Measurements from ENCODE around the gene TSC1.

DNA sequence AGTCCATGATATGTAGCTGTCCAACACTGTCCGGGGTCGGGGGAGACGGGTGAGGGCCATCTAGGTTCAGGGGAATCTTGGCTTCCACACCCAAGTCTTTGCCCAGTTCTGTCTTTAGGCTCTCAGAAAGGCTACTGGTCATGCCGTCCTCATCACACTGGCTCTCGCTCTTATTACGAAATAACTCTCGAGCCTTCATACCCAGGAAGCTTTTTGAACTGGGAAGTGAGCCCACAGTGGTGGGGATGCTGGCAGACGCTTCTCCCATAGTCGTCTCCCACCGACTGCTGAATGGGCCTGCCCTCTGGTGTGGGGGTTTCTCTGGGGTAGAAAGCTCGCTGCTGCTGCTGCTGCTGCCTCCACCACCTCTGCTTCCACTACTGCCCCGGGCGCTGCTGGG lies 48.2 kb downstream of the TSC1 start:
- TF ChIP-seq KLF10 (tag by site-specific recombination; IDR thresholded peaks at IDR 0.05), result no peak
- TF ChIP-seq OVOL3 (tag by site-specific recombination; IDR thresholded peaks at IDR 0.05), result no peak
- TF ChIP-seq, protein P1, sequence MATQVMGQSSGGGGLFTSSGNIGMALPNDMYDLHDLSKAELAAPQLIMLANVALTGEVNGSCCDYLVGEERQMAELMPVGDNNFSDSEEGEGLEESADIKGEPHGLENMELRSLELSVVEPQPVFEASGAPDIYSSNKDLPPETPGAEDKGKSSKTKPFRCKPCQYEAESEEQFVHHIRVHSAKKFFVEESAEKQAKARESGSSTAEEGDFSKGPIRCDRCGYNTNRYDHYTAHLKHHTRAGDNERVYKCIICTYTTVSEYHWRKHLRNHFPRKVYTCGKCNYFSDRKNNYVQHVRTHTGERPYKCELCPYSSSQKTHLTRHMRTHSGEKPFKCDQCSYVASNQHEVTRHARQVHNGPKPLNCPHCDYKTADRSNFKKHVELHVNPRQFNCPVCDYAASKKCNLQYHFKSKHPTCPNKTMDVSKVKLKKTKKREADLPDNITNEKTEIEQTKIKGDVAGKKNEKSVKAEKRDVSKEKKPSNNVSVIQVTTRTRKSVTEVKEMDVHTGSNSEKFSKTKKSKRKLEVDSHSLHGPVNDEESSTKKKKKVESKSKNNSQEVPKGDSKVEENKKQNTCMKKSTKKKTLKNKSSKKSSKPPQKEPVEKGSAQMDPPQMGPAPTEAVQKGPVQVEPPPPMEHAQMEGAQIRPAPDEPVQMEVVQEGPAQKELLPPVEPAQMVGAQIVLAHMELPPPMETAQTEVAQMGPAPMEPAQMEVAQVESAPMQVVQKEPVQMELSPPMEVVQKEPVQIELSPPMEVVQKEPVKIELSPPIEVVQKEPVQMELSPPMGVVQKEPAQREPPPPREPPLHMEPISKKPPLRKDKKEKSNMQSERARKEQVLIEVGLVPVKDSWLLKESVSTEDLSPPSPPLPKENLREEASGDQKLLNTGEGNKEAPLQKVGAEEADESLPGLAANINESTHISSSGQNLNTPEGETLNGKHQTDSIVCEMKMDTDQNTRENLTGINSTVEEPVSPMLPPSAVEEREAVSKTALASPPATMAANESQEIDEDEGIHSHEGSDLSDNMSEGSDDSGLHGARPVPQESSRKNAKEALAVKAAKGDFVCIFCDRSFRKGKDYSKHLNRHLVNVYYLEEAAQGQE (tag by site-specific recombination; IDR thresholded peaks at IDR 0.05), result no peak
- TF ChIP-seq SP7 (tag by site-specific recombination; IDR thresholded peaks at IDR 0.05), result no peak
- TF ChIP-seq, protein P2, sequence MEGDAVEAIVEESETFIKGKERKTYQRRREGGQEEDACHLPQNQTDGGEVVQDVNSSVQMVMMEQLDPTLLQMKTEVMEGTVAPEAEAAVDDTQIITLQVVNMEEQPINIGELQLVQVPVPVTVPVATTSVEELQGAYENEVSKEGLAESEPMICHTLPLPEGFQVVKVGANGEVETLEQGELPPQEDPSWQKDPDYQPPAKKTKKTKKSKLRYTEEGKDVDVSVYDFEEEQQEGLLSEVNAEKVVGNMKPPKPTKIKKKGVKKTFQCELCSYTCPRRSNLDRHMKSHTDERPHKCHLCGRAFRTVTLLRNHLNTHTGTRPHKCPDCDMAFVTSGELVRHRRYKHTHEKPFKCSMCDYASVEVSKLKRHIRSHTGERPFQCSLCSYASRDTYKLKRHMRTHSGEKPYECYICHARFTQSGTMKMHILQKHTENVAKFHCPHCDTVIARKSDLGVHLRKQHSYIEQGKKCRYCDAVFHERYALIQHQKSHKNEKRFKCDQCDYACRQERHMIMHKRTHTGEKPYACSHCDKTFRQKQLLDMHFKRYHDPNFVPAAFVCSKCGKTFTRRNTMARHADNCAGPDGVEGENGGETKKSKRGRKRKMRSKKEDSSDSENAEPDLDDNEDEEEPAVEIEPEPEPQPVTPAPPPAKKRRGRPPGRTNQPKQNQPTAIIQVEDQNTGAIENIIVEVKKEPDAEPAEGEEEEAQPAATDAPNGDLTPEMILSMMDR (tag by site-specific recombination; IDR thresholded peaks at IDR 0.05), result no peak
- no peak for TF ChIP-seq ZNF76 (tag by site-specific recombination; IDR thresholded peaks at IDR 0.05; ENCODE audit: borderline replicate concordance, low read depth)
- TF ChIP-seq, protein P3, sequence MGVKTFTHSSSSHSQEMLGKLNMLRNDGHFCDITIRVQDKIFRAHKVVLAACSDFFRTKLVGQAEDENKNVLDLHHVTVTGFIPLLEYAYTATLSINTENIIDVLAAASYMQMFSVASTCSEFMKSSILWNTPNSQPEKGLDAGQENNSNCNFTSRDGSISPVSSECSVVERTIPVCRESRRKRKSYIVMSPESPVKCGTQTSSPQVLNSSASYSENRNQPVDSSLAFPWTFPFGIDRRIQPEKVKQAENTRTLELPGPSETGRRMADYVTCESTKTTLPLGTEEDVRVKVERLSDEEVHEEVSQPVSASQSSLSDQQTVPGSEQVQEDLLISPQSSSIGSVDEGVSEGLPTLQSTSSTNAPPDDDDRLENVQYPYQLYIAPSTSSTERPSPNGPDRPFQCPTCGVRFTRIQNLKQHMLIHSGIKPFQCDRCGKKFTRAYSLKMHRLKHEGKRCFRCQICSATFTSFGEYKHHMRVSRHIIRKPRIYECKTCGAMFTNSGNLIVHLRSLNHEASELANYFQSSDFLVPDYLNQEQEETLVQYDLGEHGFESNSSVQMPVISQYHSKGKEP (tag by site-specific recombination; IDR thresholded peaks at IDR 0.05), result no peak
- no peak for TF ChIP-seq ZNF707 (tag by site-specific recombination; IDR thresholded peaks at IDR 0.05)
- TF ChIP-seq, protein P4, sequence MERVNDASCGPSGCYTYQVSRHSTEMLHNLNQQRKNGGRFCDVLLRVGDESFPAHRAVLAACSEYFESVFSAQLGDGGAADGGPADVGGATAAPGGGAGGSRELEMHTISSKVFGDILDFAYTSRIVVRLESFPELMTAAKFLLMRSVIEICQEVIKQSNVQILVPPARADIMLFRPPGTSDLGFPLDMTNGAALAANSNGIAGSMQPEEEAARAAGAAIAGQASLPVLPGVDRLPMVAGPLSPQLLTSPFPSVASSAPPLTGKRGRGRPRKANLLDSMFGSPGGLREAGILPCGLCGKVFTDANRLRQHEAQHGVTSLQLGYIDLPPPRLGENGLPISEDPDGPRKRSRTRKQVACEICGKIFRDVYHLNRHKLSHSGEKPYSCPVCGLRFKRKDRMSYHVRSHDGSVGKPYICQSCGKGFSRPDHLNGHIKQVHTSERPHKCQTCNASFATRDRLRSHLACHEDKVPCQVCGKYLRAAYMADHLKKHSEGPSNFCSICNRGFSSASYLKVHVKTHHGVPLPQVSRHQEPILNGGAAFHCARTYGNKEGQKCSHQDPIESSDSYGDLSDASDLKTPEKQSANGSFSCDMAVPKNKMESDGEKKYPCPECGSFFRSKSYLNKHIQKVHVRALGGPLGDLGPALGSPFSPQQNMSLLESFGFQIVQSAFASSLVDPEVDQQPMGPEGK (tag by site-specific recombination; IDR thresholded peaks at IDR 0.05), result no peak
- TF ChIP-seq, protein P5, sequence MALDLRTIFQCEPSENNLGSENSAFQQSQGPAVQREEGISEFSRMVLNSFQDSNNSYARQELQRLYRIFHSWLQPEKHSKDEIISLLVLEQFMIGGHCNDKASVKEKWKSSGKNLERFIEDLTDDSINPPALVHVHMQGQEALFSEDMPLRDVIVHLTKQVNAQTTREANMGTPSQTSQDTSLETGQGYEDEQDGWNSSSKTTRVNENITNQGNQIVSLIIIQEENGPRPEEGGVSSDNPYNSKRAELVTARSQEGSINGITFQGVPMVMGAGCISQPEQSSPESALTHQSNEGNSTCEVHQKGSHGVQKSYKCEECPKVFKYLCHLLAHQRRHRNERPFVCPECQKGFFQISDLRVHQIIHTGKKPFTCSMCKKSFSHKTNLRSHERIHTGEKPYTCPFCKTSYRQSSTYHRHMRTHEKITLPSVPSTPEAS (tag by site-specific recombination; IDR thresholded peaks at IDR 0.05), result no peak
- TF ChIP-seq ZNF24 (tag by site-specific recombination; IDR thresholded peaks at IDR 0.05), result no peak
